Hippocampal formation (tissue), 2 donors: Measurements from ENCODE around the gene TDP1.

Experiments
- DNase-seq, 2 donors: peaks; one replicate each; lab custom pipeline; 2025; lab: John Stamatoyannopoulos, UW

Gene TDP1

GRCh38 chr14:89955745-89956660, at the start of gene TDP1:
TDP1 (plus strand) TSS chr14:89955927; CDS start chr14:89963115, 7,188 bp downstream.
- DNase-seq = peak; percentile 96

GRCh38 chr14:89906000-89906399, 49.7 kb upstream of the TDP1 start:
- DNase-seq = no peak

GRCh38 chr14:89907655-89908054, 48.1 kb upstream of the TDP1 start:
- DNase-seq = no peak

GRCh38 chr14:89908712-89909450, 46.8 kb upstream of the TDP1 start:
- DNase-seq = no peak

- DNase-seq = no peak
Measured at GRCh38 chr14:89909586-89909985, 46.1 kb upstream of the TDP1 start.

- no peak for DNase-seq
Measured at GRCh38 chr14:89910691-89911009, 45.1 kb upstream of the TDP1 start.

- peak; percentile 40 to 75 for DNase-seq
Measured at GRCh38 chr14:89911010-89911919, 44.5 kb upstream of the TDP1 start.

GRCh38 chr14:89912221-89912620, 43.5 kb upstream of the TDP1 start:
- DNase-seq = no peak

GRCh38 chr14:89912667-89913211, 43.0 kb upstream of the TDP1 start:
- DNase-seq = peak; percentile 21 to 61

- peak; percentile 42 to 72 for DNase-seq
Measured at GRCh38 chr14:89915114-89915878, 40.4 kb upstream of the TDP1 start.

GRCh38 chr14:89918721-89919120, 37.0 kb upstream of the TDP1 start:
- DNase-seq = no peak

GRCh38 chr14:89920056-89920455, 35.7 kb upstream of the TDP1 start:
- DNase-seq = no peak

- DNase-seq = no peak
Measured at GRCh38 chr14:89921346-89921745, 34.4 kb upstream of the TDP1 start.

- DNase-seq = peak in 1 of 2 donors; percentile 56
Measured at GRCh38 chr14:89922031-89922907, 33.5 kb upstream of the TDP1 start.

GRCh38 chr14:89924268-89924667, 31.5 kb upstream of the TDP1 start:
- no peak for DNase-seq

- DNase-seq = no peak
Measured at GRCh38 chr14:89926694-89927093, 29.0 kb upstream of the TDP1 start.

GRCh38 chr14:89927186-89927865, 28.4 kb upstream of the TDP1 start:
- DNase-seq = peak in 1 of 2 donors; percentile 41

- DNase-seq = no peak
Measured at GRCh38 chr14:89933002-89933401, 22.7 kb upstream of the TDP1 start.

- no peak for DNase-seq
Measured at GRCh38 chr14:89936654-89937185, 19.0 kb upstream of the TDP1 start.
